Bronchial smooth muscle cell (primary cell): ENCODE results near the gene PA2G4. TPM values are rescaled to one million over a fixed set of nuclear protein-coding genes. Genes with fewer than 3 reads are reported as not detected.

Experiments used
- total RNA-seq: library from RNA; depleted of rRNA; stranded (reverse); fragments of >200 nt; gene quantifications from 2 replicates; pipeline ENCODE4 v1.2.1, GENCODE V29; 2014

The PA2G4 gene
- total RNA-seq = 86.1 and 108 TPM in 2 replicates

DNA sequence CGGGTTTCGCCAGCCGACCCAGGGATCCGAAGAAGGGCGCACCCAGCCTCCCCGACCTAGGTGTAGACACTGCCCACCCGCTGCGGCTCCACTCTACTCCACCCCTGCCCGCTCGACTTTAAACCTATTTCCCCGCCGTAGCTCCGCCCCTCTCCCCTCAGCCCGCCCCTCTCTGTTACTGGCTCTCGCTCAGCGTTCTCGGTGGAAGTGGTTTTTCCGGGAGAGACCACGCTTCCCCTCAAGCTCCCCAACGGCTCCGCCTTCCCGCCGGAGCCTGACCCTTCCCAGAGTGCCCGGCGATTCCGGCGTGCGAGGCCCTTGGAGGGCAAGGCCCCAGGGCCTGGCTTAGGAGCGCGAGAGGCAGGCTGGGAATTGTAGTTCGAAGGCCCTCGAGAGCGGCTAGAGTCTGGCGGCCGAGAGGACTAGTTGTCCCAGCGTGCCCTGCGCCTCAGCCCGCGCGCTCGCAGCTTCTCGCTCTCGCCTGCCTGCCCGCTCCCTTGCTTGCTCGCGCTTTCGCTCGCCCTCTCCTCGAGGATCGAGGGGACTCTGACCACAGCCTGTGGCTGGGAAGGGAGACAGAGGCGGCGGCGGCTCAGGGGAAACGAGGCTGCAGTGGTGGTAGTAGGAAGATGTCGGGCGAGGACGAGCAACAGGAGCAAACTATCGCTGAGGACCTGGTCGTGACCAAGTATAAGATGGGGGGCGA is at the start of gene PA2G4:
Gene PA2G4, plus strand, starts transcription at position 451 of the 706 bp plus-strand sequence. Its CDS starts 179 bp downstream, at position 630.

GRCh38 chr12:56079723-56080555 is 24.4 kb upstream of the PA2G4 start, which contains the start of gene ERBB3:
TSS of gene ERBB3 (plus strand) at chr12:56080165. CDS start at chr12:56080301, 136 bp downstream.

DNA sequence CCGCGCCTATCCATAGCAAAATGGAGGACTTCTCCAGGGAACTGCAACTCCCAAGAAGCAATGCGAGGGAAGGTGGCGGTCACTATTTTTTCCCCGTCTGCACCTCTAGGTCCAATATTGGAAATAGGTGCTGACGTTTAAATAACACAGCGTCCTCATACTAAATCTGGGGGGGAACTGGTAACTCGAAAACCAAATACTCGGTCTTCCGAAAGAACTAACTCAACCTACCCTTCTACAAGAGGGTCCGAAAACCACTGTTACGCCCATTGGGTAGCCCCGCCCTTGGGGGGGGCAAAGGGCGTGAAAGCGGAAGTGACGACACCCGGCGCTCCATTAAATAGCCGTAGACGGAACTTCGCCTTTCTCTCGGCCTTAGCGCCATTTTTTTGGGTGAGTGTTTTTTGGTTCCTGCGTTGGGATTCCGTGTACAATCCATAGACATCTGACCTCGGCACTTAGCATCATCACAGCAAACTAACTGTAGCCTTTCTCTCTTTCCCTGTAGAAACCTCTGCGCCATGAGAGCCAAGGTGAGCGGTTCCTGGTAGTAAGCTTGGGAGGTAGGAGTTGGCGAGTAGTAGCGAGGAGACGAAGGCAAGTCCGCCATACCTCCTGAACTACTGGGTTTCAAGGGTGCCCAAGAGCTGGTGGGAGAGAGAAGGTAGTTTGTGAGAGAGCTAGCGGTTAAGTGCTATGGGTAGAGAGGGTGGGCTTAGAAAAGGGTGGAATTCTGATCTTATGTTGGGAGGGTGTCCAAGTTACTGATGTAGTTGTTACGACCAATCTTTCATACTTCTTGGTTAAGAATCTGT is 12.1 kb downstream of the PA2G4 start, which contains the start of gene RPL41:
Gene RPL41, plus strand, starts transcription at position 367 of the 815 bp plus-strand sequence.

DNA sequence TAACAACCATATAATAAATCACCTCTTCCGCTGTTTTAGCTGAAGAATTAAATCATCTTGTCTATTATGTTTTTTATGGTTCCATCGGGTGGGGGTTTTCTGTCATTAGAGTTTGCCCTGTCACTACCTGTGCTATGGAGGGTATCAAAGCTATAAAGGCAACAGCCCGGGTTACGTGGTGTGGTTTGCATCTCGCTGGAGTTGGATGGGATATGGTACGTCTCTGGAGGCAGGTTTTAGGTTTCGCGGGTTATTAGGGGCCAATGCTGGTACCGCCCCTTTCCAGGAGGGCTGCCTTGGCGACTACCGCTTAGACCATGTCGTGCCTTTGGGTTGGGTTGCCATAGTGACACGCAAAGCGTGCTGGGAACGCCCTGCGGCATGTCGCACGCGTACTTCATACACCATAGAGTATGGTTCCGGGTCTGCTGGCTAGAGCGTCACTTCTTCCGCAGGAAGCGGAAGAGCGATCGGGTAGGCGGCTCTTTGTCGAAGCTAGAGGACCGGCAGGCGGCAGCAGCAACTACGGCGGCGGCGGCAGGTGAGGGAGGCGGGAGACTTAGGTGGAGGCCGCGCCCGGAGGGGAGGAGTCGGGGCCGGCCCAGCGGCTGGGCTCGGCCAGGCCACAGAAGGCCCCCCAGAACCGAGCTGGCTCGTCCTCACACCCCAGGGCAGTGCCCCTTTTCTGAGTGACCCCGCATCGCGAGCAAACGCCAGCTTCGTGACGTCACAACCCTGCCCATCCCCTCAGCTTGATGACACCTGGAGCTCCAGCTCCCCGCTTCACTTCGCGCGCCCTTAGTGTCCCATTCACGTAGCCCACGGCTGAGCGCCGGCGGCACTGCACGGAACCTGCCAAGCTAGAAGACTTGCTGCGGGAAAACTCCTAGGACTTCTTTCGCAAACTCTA is 13.7 kb downstream of the PA2G4 start, which contains the start of gene ZC3H10:
Gene ZC3H10, plus strand, starts transcription at position 489 of the 910 bp plus-strand sequence. CDS start 2,297 bp downstream, outside the sequence.

DNA sequence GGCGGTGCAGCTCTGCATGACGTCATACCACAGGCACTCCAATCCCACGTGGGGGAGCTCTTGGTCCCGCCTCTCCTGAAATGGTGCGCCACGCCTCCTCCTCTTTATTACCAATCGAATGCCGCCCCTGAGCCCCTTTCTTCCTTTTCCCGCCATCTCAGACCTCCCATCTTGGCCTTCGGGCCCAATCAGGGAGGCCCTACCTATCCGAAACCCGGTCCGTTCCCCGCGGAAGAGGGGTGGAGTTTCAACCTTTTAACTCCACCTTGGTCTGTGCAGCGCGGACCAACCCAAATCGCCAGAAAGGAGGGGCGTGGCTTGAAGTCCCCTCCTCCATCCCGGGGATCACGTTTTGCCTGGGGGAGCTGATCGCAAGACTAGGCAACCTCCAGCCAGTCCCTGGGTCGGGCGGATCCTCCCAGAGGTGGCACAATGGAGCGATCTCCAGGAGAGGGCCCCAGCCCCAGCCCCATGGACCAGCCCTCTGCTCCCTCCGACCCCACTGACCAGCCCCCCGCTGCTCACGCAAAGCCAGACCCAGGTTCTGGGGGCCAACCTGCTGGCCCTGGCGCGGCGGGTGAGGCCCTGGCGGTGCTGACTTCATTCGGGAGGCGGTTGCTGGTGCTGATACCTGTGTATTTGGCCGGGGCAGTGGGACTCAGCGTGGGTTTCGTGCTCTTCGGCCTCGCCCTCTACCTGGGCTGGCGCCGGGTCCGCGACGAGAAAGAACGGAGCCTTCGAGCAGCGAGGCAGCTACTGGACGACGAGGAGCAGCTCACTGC is 23.7 kb downstream of the PA2G4 start, which contains the start of gene ESYT1:
Gene ESYT1, plus strand, starts transcription at position 380 of the 782 bp plus-strand sequence. Its CDS starts 53 bp downstream, at position 433.

DNA sequence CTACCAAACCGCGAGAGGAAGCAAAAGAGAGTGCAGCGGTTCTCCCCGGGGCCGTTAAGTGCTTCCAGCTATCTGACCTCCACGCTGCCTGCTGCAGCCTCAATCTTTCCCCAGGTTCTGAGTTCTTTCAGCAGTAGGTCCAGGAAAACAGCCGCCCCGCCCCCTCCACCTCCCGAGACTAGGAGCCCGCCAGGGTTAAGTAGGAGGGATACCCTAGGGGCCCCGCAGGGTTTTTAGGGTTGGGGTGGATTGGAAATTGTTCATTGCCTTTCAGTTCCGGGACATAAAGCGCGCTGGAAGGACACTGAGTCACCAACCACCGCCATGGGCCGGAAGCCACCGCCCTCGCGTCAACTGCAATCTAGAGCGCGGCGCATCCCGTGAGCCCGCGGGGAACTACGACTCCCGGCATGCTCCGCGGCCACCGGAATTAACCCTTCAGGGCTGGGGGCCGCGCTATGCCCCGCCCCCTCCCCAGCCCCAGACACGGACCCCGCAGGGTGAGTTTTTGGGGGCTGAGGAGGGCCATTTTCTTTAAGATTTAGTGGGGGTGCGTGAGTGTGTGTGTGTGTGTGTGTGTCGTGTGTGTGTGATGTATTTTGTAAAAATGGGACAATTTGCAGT is 47.9 kb downstream of the PA2G4 start, which contains the start of gene MYL6B:
Gene MYL6B, plus strand, starts transcription at position 456 of the 624 bp plus-strand sequence. CDS start 1,332 bp downstream, outside the sequence.

DNA sequence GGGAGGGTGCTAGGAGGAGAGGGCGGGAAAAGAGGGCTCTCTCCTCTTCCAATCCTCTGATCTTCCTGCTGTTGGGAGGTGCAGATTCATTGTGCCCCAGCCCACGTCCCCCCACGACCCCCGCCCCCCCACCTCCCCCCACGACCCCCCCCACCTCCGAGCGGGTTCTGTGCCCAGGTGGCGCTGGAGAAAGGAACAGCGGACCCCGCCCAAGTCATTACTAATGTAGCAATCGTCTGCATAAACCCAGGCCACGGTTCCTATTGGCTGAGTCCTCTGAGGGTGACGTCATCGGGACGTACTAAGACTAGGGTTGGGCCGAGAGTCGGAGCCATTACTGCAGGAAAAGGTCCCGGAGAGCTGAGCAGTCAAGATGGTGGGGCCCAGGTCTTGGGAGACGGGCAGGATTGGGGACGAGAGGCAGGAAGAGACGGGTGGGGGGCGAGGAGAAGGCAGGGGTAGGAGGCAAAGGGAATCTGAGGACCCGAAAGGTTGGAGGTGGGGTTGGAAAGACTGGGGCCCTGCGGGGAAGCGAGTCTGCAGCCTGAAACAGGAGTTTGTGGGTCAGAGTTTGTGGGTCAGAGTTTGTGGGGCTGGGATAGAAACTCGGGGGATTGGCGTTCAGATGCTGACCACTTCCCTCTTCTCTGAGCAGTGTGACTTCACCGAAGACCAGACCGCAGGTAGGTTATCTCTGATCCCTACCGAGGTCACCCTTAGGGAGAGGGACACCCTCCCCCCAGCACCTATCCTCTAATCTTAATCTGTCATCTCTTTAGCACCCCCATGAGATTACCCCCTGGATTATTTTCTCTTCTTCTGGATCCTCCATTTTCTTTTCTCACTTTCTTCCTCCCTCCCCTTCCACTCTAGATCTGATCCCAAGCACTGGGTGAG is 53.9 kb downstream of the PA2G4 start, which contains the start of gene MYL6:
Gene MYL6, plus strand, starts transcription at position 331 of the 897 bp plus-strand sequence. Its CDS starts 43 bp downstream, at position 374.

Other genes with a start within 250 kb of the PA2G4 start
- 29.8 and 43.8 TPM in 2 replicates for gene PYM1, start 176.7 kb upstream of the PA2G4 start, total RNA-seq
- gene DGKA, start 173.4 kb upstream of the PA2G4 start, total RNA-seq = 36.4 and 38.0 TPM in 2 replicates
- gene PMEL, start 138.5 kb upstream of the PA2G4 start, total RNA-seq = 0.43 and 1.3 TPM in 2 replicates
- 4.5 and 6.8 TPM in 2 replicates for gene CDK2, start 137.7 kb upstream of the PA2G4 start, total RNA-seq
- gene RAB5B, start 130.5 kb upstream of the PA2G4 start, total RNA-seq = 37.5 and 43.0 TPM in 2 replicates
- gene SUOX, start 107.3 kb upstream of the PA2G4 start, total RNA-seq = 12.2 and 13.1 TPM in 2 replicates
- 1.4 and 1.6 TPM in 2 replicates for gene IKZF4, start 83.5 kb upstream of the PA2G4 start, total RNA-seq
- gene RPS26, start 62.6 kb upstream of the PA2G4 start, total RNA-seq = 94.3 and 144 TPM in 2 replicates
- gene ERBB3, start 24.4 kb upstream of the PA2G4 start, total RNA-seq = 0.63 and 0.94 TPM in 2 replicates
- 3,876 and 6,422 TPM in 2 replicates for gene RPL41, start 12.1 kb downstream of the PA2G4 start, total RNA-seq
- 6.0 and 8.2 TPM in 2 replicates for gene ZC3H10, start 13.7 kb downstream of the PA2G4 start, total RNA-seq
- gene ESYT1, start 23.7 kb downstream of the PA2G4 start, total RNA-seq = 138 and 202 TPM in 2 replicates
- 124 and 137 TPM in 2 replicates for gene MYL6B, start 48.0 kb downstream of the PA2G4 start, total RNA-seq
- 2,436 and 3,376 TPM in 2 replicates for gene MYL6, start 53.8 kb downstream of the PA2G4 start, total RNA-seq
- gene SMARCC2, start 84.9 kb downstream of the PA2G4 start, total RNA-seq = 46.7 and 55.5 TPM in 2 replicates
- 81.8 and 103 TPM in 2 replicates for gene RNF41, start 117.4 kb downstream of the PA2G4 start, total RNA-seq
- 26.0 and 27.6 TPM in 2 replicates for gene NABP2, start 119.8 kb downstream of the PA2G4 start, total RNA-seq
- gene SLC39A5, start 125.5 kb downstream of the PA2G4 start, total RNA-seq = 0.26 and 0.47 TPM in 2 replicates
- 8.4 and 15.8 TPM in 2 replicates for gene ANKRD52, start 153.8 kb downstream of the PA2G4 start, total RNA-seq
- gene COQ10A, start 162.4 kb downstream of the PA2G4 start, total RNA-seq = 9.1 and 10.2 TPM in 2 replicates
- gene CS, start 195.8 kb downstream of the PA2G4 start, total RNA-seq = 55.3 and 69.0 TPM in 2 replicates
- gene CNPY2, start 211.4 kb downstream of the PA2G4 start, total RNA-seq = 68.4 and 84.2 TPM in 2 replicates
- 21.8 and 27.2 TPM in 2 replicates for gene PAN2, start 229.4 kb downstream of the PA2G4 start, total RNA-seq
- 0.09 TPM in 1 of 2 replicates, not detected in the other for gene IL23A, start 234.3 kb downstream of the PA2G4 start, total RNA-seq